Hepatocyte (in vitro differentiated cells): ENCODE results near the gene MYOD1. TPM values are rescaled to one million over a fixed set of nuclear protein-coding genes. Genes with fewer than 3 reads are reported as not detected.

Source experiments
- DNase-seq: peaks from one replicate; pipeline ENCODE4 v3.0.0-alpha.2; 2016; ENCODE audit warnings: low spot score
- H2AFZ ChIP-seq: fragments of 200-600 bp; sonication (generic); 2 replicates; pipeline ENCODE4 v1.6.0; 2016; ENCODE audit warnings: antibody characterized with exemption, mild to moderate bottlenecking
- H3K27ac ChIP-seq: fragments of 200-600 bp; sonication (generic); 2 replicates; pipeline ENCODE4 v1.5.1; 2016; ENCODE audit warnings: mild to moderate bottlenecking
- H3K27me3 ChIP-seq: fragments of 200-600 bp; sonication (generic); 2 replicates; pipeline ENCODE4 v1.6.1; 2016
- H3K36me3 ChIP-seq: fragments of 200-600 bp; sonication (generic); replicated peaks from 2 replicates; pipeline ENCODE4 v1.5.1; 2016; ENCODE audit warnings: low read depth; ENCODE audit not compliant: insufficient read depth
- H3K4me1 ChIP-seq: fragments of 200-600 bp; sonication (generic); 2 replicates; pipeline ENCODE4 v1.5.1; 2016; ENCODE audit warnings: mild to moderate bottlenecking, moderate library complexity; ENCODE audit not compliant: insufficient read depth
- H3K4me2 ChIP-seq: fragments of 200-600 bp; sonication (generic); 2 replicates; pipeline ENCODE4 v1.6.0; 2016
- H3K4me3 ChIP-seq: fragments of 200-600 bp; sonication (generic); 2 replicates; pipeline ENCODE4 v1.5.1; 2016; ENCODE audit warnings: mild to moderate bottlenecking
- H3K79me2 ChIP-seq: fragments of 200-600 bp; sonication (generic); 2 replicates; pipeline ENCODE4 v1.6.0; 2017; ENCODE audit warnings: mild to moderate bottlenecking
- H3K9me2 ChIP-seq: fragments of 200-600 bp; sonication (generic); replicated peaks from 2 replicates; pipeline ENCODE4 v1.6.0; 2017; ENCODE audit warnings: mild to moderate bottlenecking; ENCODE audit not compliant: insufficient read depth
- H3K9me3 ChIP-seq: fragments of 200-600 bp; sonication (generic); 2 replicates; pipeline ENCODE4 v1.5.1; 2016; ENCODE audit warnings: low read depth, mild to moderate bottlenecking
- H4K20me1 ChIP-seq: fragments of 200-600 bp; sonication (generic); 2 replicates; pipeline ENCODE4 v1.6.0; 2016; ENCODE audit warnings: mild to moderate bottlenecking; ENCODE audit not compliant: insufficient read depth, poor library complexity, severe bottlenecking
- CTCF ChIP-seq: fragments of 200-600 bp; sonication (generic); IDR thresholded peaks from 2 replicates; pipeline ENCODE4 v1.5.1; 2016; ENCODE audit warnings: antibody characterized with exemption, mild to moderate bottlenecking; ENCODE audit not compliant: poor library complexity
- EZH2 ChIP-seq: fragments of 200-600 bp; sonication (generic); IDR thresholded peaks from 2 replicates; pipeline ENCODE4 v1.6.1; 2016; ENCODE audit warnings: antibody characterized with exemption, mild to moderate bottlenecking, borderline replicate concordance
- EZH2phosphoT487 ChIP-seq: fragments of 200-600 bp; sonication (generic); IDR thresholded peaks from one replicate; pipeline ENCODE4 v1.6.1; 2018; ENCODE audit warnings: antibody characterized with exemption, mild to moderate bottlenecking, low read depth, moderate library complexity; ENCODE audit not compliant: unreplicated experiment, severe bottlenecking
- WGBS: methylation state at CpG from one replicate; pipeline ENCODE4 v1.1.6; 2016; ENCODE audit warnings: low lambda C conversion rate; ENCODE audit errors: missing lambda C conversion rate; 5-methylcytosine and 5-hydroxymethylcytosine counted together
- polyA plus RNA-seq: library from polyadenylated mRNA; unstranded; fragments of >200 nt; fragmentation: Nextera tagmentation; extraction: Ambion mirVana; gene quantifications from 2 replicates; pipeline ENCODE4 v1.2.1, GENCODE V29; 2016
- total RNA-seq: library from RNA; depleted of rRNA; stranded (reverse); fragments of >200 nt; gene quantifications from 2 replicates; pipeline ENCODE4 v1.2.3, GENCODE V29; 2014

Gene MYOD1
- total and polyA plus RNA-seq, 2 experiments from 2014 or later, result not detected

- Histone ChIP-seq H2AFZ (no peak overlapping the region), H3K4me1 (no peaks in the 10 kb centered on the region), H3K27me3 (no peaks in the 10 kb centered on the region), H3K4me2 (no peak overlapping the region), H3K36me3 (no peaks in the 10 kb centered on the region), H3K4me3 (no peak overlapping the region), H3K9me2 (no peaks in the 10 kb centered on the region), H3K27ac (no peak overlapping the region), H3K9me3 (no peaks in the 10 kb centered on the region), H3K79me2 (no peaks in the 10 kb centered on the region), H4K20me1 (no peaks in the 10 kb centered on the region)
- no peak for TF ChIP-seq CTCF
- no peak for TF ChIP-seq EZH2
- no peak for TF ChIP-seq EZH2phosphoT487
- no peak for DNase-seq
- 84% methylated on average over 11 of the region's 11 CpGs for WGBS
These were observed 26.7 kb downstream of the MYOD1 start for GRCh38 chr11:17746096-17746495.

GRCh38 chr11:17747131-17747955 lies 28.0 kb downstream of the MYOD1 start:
- WGBS, result 88% methylated on average over 15 of the region's 19 CpGs
- no peak for TF ChIP-seq CTCF
- TF ChIP-seq EZH2, result no peak
- TF ChIP-seq EZH2phosphoT487, result no peak
- Histone ChIP-seq H3K36me3 (no peaks in the 10 kb centered on the region), H4K20me1 (no peaks in the 10 kb centered on the region), H3K79me2 (no peaks in the 10 kb centered on the region), H3K4me3 (no peak overlapping the region), H2AFZ (no peak overlapping the region), H3K4me1 (no peaks in the 10 kb centered on the region), H3K27ac (no peak overlapping the region), H3K9me2 (no peaks in the 10 kb centered on the region), H3K4me2 (no peak overlapping the region), H3K9me3 (no peaks in the 10 kb centered on the region), H3K27me3 (no peaks in the 10 kb centered on the region)
- no peak for DNase-seq

- no peak overlapping the region for H2AFZ ChIP-seq
- 82% methylated on average over 8 of the region's 8 CpGs for WGBS
- H3K4me3 ChIP-seq, result no peak overlapping the region
- no peak overlapping the region for H3K4me2 ChIP-seq
- no peaks in the 10 kb centered on the region for H4K20me1 ChIP-seq
- H3K36me3 ChIP-seq, result no peaks in the 10 kb centered on the region
- no peak for DNase-seq
- H3K9me2 ChIP-seq, result no peaks in the 10 kb centered on the region
- TF ChIP-seq CTCF (no peak), EZH2phosphoT487 (no peak), EZH2 (no peak)
- no peak overlapping the region for H3K27ac ChIP-seq
- H3K9me3 ChIP-seq, result no peaks in the 10 kb centered on the region
- no peaks in the 10 kb centered on the region for H3K4me1 ChIP-seq
- no peaks in the 10 kb centered on the region for H3K79me2 ChIP-seq
- H3K27me3 ChIP-seq, result no peaks in the 10 kb centered on the region
These were observed 28.7 kb downstream of the MYOD1 start for GRCh38 chr11:17748044-17748443.
